ENCODE data around the gene FEM1A. TPM values are rescaled to one million over a fixed set of nuclear protein-coding genes. Genes with fewer than 3 reads are reported as not detected.
A peak's percentile ranks its signal among the peaks of the same experiment; 100 is the strongest.

Gene FEM1A
- total and polyA plus RNA-seq, 2 of the 13 experiments (the other 11 are each of a cell fraction or from before 2014, with no cell fraction given) = 3.2 to 10.8 TPM

DNA sequence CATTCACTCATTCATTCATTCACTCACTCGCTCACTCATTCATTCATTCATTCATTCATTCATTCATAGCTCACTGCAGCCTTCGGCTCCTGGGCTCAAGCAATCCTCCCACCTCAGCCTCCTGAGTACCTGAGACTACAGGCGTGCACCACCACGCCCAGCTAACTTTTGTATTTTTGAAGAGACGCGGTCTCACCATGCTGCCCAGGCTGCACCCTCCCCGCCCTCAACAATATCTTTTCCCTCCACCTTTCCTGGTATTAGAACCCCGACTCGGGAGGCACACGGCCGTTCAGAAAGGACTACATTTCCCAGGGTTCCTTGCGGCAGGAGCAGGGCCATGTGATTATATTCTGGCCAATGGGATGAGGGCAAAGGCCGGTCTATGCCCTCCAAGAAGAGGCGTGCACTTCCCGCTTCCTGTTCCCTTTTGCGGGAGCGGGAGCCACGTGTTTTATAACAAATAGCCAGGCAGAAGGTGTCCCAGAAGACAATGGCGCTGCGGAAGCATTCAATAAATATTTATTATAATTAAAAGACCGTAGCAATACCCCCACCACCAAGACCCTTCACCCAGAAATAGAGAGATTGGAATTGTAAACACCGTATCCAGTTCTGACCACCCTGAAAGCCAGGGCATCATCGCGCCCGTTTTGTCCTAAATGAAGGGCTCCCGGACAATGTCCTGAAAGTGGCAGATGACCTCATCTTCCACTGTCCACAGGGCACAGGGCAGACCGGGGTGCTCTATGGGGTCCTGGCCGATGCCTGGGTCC, 24.1 kb downstream of the FEM1A start (continued):
- TF ChIP-seq ZC3H4 (CRISPR knock-in tag; IDR thresholded peaks at IDR 0.05; ENCODE audit: borderline replicate concordance) (peak; percentile 65; the same call in 1 of the 2 replicates), GABPA (IDR thresholded peaks at IDR 0.05; ENCODE audit: low read depth, low read length) (peak; percentile 66), GABPA (CRISPR knock-in tag; IDR thresholded peaks at IDR 0.05; ENCODE audit: low read depth) (peak; percentile 93), RCOR2 (CRISPR knock-in tag; IDR thresholded peaks at IDR 0.05) (0 out of 2 replicates have a peak, but pooled peaks have one; percentile 26), KDM2A (CRISPR knock-in tag; IDR thresholded peaks at IDR 0.05; ENCODE audit: borderline replicate concordance, low read depth) (peak; percentile 86), IKZF1 (IDR thresholded peaks at IDR 0.05) (no peak), U2AF1 (optimal IDR thresholded peaks at IDR 0.05; ENCODE audit: low read depth, low read length) (no peak), ZNF572 (CRISPR knock-in tag; IDR thresholded peaks at IDR 0.05) (no peak), ZBTB38 (CRISPR knock-in tag; IDR thresholded peaks at IDR 0.05) (peak; percentile 21; the same call in 1 of the 2 replicates), ZNF317 (CRISPR knock-in tag; IDR thresholded peaks at IDR 0.05) (0 out of 2 replicates have a peak, but pooled peaks have one; percentile 47), RBM22 (optimal IDR thresholded peaks at IDR 0.05; ENCODE audit: low read length) (peak; percentile 53), ZNF143 (CRISPR knock-in tag; IDR thresholded peaks at IDR 0.05) (peak; percentile 95), CREB1 (IDR thresholded peaks at IDR 0.05) (no peak), CREB1 (CRISPR knock-in tag; IDR thresholded peaks at IDR 0.05) (peak; percentile 77)
- TF ChIP-seq, protein P1, sequence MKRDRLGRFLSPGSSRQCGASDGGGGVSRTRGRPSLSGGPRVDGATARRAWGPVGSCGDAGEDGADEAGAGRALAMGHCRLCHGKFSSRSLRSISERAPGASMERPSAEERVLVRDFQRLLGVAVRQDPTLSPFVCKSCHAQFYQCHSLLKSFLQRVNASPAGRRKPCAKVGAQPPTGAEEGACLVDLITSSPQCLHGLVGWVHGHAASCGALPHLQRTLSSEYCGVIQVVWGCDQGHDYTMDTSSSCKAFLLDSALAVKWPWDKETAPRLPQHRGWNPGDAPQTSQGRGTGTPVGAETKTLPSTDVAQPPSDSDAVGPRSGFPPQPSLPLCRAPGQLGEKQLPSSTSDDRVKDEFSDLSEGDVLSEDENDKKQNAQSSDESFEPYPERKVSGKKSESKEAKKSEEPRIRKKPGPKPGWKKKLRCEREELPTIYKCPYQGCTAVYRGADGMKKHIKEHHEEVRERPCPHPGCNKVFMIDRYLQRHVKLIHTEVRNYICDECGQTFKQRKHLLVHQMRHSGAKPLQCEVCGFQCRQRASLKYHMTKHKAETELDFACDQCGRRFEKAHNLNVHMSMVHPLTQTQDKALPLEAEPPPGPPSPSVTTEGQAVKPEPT (CRISPR knock-in tag; IDR thresholded peaks at IDR 0.05; ENCODE audit: low read depth) = 0 out of 2 replicates have a peak, but pooled peaks have one; percentile 23
- TF ChIP-seq, protein P2, sequence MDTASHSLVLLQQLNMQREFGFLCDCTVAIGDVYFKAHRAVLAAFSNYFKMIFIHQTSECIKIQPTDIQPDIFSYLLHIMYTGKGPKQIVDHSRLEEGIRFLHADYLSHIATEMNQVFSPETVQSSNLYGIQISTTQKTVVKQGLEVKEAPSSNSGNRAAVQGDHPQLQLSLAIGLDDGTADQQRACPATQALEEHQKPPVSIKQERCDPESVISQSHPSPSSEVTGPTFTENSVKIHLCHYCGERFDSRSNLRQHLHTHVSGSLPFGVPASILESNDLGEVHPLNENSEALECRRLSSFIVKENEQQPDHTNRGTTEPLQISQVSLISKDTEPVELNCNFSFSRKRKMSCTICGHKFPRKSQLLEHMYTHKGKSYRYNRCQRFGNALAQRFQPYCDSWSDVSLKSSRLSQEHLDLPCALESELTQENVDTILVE (CRISPR knock-in tag; IDR thresholded peaks at IDR 0.05) = peak; percentile 70; the same call in 1 of the 2 replicates
- TF ChIP-seq, protein P3, sequence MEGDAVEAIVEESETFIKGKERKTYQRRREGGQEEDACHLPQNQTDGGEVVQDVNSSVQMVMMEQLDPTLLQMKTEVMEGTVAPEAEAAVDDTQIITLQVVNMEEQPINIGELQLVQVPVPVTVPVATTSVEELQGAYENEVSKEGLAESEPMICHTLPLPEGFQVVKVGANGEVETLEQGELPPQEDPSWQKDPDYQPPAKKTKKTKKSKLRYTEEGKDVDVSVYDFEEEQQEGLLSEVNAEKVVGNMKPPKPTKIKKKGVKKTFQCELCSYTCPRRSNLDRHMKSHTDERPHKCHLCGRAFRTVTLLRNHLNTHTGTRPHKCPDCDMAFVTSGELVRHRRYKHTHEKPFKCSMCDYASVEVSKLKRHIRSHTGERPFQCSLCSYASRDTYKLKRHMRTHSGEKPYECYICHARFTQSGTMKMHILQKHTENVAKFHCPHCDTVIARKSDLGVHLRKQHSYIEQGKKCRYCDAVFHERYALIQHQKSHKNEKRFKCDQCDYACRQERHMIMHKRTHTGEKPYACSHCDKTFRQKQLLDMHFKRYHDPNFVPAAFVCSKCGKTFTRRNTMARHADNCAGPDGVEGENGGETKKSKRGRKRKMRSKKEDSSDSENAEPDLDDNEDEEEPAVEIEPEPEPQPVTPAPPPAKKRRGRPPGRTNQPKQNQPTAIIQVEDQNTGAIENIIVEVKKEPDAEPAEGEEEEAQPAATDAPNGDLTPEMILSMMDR (CRISPR knock-in tag; IDR thresholded peaks at IDR 0.05) = no peak
- TF ChIP-seq, protein P4, sequence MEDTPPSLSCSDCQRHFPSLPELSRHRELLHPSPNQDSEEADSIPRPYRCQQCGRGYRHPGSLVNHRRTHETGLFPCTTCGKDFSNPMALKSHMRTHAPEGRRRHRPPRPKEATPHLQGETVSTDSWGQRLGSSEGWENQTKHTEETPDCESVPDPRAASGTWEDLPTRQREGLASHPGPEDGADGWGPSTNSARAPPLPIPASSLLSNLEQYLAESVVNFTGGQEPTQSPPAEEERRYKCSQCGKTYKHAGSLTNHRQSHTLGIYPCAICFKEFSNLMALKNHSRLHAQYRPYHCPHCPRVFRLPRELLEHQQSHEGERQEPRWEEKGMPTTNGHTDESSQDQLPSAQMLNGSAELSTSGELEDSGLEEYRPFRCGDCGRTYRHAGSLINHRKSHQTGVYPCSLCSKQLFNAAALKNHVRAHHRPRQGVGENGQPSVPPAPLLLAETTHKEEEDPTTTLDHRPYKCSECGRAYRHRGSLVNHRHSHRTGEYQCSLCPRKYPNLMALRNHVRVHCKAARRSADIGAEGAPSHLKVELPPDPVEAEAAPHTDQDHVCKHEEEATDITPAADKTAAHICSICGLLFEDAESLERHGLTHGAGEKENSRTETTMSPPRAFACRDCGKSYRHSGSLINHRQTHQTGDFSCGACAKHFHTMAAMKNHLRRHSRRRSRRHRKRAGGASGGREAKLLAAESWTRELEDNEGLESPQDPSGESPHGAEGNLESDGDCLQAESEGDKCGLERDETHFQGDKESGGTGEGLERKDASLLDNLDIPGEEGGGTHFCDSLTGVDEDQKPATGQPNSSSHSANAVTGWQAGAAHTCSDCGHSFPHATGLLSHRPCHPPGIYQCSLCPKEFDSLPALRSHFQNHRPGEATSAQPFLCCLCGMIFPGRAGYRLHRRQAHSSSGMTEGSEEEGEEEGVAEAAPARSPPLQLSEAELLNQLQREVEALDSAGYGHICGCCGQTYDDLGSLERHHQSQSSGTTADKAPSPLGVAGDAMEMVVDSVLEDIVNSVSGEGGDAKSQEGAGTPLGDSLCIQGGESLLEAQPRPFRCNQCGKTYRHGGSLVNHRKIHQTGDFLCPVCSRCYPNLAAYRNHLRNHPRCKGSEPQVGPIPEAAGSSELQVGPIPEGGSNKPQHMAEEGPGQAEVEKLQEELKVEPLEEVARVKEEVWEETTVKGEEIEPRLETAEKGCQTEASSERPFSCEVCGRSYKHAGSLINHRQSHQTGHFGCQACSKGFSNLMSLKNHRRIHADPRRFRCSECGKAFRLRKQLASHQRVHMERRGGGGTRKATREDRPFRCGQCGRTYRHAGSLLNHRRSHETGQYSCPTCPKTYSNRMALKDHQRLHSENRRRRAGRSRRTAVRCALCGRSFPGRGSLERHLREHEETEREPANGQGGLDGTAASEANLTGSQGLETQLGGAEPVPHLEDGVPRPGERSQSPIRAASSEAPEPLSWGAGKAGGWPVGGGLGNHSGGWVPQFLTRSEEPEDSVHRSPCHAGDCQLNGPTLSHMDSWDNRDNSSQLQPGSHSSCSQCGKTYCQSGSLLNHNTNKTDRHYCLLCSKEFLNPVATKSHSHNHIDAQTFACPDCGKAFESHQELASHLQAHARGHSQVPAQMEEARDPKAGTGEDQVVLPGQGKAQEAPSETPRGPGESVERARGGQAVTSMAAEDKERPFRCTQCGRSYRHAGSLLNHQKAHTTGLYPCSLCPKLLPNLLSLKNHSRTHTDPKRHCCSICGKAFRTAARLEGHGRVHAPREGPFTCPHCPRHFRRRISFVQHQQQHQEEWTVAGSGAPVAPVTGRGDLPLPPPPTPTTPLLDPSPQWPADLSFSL (CRISPR knock-in tag; IDR thresholded peaks at IDR 0.05) = no peak
